ENCODE measurements around the gene AGER.
"Not testable (repeated sequence)": the region's sequence is repeated elsewhere in the genome, so short reads cannot be mapped to it uniquely, and the experiment has no call there.

The AGER gene

GRCh38 chr6:32185681-32186131, 1.7 kb upstream of the AGER start:
- not testable (repeated sequence) for DNase-seq

DNA sequence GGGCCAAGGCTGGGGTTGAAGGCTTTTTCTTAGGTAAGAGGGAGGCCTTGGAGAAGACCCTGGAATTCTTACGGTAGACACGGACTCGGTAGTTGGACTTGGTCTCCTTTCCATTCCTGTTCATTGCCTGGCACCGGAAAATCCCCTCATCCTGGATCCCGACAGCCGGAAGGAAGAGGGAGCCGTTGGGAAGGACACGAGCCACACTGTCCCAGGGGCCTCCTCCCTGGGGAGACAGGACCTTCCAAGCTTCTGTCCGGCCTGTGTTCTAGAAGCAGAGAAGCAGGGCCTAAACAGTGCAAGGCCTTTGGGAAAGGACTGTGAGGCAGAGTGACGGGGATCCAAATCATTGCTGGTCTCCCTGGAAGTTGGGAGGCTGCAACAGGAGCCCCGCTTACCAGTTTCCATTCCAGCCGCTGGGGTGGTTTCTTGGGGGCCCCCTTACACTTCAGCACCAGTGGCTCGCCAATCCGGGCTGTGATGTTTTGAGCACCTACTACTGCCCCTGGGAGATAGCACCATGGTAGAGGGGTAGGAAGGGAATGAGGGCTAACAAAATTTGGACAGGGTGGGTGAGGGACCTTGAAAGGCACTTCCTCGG, 470 bp downstream of the AGER start:
- no peak for DNase-seq

GRCh38 chr6:32183030-32183429, 1.0 kb downstream of the AGER start:
- no peak for DNase-seq

GRCh38 chr6:32182555-32182981, 1.5 kb downstream of the AGER start:
- no peak for DNase-seq

DNA sequence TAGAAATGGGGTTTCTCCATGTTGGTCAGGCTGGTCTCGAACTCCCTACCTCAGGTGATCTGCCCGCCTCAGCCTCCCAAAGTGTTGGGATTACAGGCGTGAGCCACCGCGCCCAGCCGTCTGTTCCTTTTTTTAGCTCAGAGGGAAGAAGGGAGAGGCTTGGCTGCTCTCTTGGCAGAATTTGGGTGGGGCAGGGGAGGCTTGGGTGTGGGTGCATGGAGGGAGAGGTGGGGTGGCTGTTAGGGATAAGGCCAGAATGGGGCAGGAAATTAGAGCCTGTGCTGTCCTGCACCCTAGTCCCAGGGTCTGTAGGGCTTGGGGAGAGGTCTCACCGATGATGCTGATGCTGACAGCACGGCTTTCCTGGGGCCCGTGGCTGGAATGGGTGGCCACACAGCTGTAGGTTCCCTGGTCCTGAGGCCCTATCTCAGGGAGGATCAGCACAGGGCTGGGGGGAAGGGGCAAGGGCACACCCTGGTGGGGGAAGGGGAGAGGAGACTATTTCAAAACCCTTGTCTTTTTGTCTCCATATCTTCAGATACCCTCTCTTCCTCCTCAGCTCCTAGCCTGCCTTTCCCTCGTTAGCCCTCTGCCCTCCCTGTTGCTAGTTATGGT, 2.0 kb downstream of the AGER start:
- DNase-seq: no peak

DNA sequence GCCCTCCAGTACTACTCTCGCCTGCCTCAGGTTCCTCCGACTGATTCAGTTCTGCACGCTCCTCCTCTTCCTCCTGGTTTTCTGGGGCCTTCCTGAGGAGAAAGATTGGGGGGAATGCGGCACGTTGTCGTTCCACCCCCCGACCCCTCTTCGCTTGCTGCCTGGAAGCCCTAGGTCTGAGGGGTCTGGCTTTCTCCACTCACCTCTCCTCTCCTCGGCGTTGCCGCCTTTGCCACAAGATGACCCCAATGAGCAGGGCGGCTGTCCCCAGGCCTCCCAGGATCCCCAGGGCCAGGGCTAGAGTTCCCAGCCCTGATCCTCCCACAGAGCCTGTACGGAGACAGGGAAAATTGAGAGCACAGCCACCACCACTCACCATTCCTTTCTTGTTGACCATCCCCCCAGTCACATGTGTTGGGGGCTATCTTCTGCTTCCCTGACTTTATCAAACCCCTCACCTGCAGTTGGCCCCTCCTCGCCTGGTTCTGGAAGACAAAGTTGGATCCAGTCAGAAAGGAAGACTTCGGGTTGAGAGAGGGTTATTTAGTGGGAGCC, 2.8 kb downstream of the AGER start:
- DNase-seq: no peak

GRCh38 chr6:32179766-32180405, 4.2 kb downstream of the AGER start:
- no peak for DNase-seq

DNA sequence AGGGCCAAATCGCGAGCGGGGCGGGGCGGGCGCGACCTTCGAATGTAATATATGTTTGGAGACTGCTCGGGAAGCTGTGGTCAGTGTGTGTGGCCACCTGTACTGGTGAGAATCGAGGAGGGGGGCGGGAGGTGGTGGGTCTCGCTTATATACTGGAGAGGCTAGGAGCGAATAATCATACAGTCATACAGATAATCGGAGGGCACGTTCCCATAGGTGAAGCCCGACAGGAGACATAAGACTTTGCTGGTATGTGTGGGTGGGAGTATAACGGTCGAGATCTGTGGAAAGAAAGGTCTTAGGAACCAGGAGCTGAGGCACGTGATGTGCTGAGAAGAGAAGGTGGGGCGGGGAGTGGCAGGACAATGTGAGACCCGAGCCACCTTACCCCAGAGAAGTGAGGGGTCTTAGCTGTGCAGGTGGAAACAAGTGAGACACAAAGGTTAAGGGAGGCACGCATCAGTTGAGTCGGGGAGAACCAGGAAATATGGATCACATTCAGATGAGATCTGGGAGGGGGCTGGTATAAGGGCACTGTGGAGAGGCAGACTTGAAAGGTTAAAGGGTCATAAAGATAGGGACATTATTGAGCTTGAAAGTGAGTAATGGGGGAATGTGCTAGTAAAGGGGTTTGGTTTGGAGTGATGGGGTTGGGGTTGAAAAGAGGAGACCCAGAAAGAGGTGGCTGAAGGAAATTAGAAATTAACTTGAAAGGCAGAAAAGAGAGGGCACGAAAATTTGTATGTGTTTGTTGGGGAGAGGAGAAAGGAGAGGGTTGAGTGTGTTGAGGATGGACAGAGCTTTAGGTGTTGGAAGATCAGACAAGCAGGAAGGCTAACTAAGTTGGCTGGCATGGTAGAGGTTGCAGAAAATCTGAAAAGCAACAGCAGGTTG, 5.3 kb downstream of the AGER start:
- no peak for DNase-seq

DNA sequence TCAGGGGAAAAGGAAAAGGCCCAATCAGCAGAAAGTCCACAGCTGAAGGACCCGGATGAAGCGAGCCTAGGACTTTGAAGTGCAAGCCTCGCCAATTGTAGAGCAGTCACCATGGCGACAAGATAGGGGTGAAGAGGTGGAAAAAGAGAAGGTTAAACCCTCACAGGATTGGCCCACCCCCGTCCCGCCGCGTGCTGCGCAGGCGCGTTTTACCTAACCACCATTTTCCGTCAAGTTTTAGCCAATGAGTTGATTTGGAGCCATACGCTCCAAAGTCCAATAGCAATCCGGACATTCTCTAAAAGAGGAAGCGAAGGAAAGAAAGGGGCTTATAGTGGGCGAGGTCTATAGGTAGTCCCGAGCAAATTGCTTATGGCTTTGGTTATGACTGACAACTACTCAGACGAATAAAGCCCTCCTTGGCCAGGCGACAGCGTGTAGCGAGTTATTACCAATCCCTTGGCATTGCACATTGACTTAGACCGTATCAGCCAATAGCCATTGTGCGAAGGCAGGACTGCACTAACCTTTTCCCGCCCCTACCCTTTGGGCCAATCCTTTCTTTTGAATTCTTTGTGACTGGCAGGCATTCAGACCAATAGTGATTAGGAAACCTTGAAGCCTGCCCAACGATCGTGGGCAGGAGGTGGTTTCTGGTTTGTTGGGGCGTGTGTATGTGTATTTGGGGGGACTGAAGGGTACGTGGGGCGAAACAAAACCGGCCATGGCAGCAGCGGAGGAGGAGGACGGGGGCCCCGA, 6.1 kb downstream of the AGER start, which contains the start of gene RNF5:
TSS of gene RNF5 (plus strand) at position 618 of the 759 bp plus-strand sequence. CDS start at position 725, 107 bp downstream.
- peak; percentile 79 for DNase-seq

DNA sequence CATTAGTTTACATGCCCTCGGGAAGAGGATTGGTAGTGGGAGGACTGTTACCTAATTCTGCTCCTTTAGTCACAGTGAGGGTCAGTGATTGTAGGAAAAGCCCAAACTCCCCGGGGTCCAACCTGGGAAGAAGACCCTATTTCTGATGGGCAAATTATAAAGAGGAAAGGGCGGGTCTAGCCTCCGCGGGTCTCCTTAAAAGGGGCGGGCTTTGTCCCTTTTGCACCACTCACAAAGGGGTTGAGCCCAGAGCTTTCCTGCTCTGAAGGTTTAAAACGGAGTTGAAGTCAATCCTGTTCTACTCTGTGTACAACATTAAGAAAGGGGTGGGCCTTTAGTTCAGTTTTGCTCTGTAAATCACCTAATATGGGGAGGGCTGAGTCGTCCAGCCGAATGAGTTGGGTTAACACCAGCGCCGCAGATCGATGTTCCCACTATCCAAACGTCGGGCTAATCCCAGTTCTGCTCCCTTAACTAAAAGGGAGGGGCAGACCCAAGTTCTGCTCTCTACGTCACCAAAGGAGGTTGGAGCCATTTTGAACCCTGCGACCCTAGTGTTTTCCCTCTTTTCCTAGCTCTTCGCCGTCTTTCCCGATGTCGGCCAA, 6.8 kb downstream of the AGER start:
- DNase-seq: no peak

DNA sequence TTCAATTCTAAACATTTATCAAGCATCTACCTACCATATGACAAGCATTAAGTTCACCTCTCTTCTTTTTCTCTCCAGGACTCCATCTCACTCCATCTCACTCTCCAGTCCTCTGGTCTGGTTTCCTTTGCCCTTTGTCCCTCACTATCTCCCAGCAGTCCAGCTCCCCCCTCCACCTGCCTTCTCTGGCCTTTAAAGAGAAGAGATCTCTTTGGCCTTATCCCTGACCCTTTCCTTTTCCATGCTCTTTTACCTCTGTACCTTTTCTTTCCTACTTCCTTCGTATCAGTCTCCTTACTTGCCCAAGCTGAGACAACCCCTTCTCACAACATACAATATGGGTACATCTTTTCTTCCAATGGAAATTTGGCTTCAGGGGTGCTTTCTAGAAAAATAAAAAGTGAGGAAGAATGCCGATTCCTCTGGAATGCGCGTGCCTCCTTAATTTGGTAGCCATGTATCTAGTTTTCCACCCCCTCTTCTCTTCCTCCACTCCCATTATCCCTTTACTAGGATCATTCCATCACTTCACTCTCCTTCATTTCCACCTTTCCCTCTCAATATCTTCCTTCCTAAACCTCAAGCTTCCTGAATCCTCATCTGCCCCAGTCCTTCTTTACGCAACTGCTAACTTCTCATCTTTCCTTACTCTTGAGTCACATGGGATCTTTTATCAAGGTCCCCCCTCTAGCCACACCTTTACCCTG, 7.4 kb downstream of the AGER start:
- DNase-seq: no peak

DNA sequence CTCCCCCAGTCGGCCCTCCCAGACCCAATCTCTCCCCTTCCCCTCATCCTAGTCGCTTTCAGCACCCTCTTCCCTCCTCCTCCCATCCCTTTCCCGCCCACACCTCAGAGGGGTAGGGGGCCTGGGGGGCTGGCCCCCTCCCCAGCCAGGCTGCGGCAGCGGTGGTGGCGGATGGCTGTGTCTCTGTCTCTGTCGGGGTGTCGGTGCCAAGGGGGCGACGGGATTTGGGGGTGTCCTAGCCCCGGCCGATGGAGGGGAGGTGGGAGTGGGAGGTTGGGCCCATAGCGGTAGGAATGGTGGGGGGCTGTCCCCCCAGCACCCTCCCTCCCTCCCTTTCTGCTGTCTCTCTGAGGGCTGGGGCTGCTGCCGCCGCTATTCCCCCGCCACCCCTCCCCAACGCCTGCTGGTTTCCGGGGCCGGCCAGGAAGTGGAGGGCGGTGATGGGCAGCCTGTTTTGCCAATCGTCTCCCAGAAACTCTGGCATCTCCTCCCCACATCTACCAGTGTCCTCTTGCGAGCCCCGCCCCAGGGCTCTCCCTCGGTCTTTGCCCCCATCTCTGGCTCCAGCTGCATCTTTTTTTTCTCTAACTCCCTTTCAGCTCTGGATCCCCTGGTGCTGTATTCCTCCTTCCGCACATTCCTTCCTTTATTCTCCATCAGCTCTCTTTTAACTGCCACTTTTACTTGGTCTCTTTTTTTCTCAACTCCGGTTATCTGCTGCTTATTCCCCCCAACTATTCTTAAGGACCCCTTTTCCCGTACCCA, 8.2 kb downstream of the AGER start, which contains the start of gene AGPAT1:
TSS of gene AGPAT1 (minus strand) at position 374 of the 765 bp plus-strand sequence. CDS start 4,588 bp downstream, outside the sequence.
- DNase-seq: peak; percentile 66

GRCh38 chr6:32175322-32175710, 8.7 kb downstream of the AGER start:
- no peak for DNase-seq

GRCh38 chr6:32174416-32174815, 9.6 kb downstream of the AGER start:
- DNase-seq: no peak

GRCh38 chr6:32173051-32173727, 10.9 kb downstream of the AGER start:
- no peak for DNase-seq

DNA sequence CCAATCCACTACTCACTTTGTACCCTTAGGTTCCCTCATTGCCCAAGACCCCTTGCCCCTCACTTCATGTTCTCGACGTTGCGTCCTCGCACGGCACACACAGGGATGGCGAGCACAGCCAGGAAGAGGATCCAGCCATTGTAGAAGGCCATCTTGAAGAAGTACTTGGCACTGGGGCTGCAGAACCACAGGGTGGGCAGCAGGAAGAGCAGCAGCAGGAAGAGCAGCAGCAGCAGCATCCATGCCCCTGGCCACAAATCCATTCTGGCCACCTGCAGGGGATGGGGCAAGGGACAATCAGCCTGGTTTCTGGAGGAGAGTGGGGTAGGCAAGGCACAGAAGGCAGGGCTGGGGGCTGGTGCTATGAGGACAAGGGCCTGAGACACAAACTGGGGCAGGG, 12.8 kb downstream of the AGER start:
- DNase-seq: no peak

DNA sequence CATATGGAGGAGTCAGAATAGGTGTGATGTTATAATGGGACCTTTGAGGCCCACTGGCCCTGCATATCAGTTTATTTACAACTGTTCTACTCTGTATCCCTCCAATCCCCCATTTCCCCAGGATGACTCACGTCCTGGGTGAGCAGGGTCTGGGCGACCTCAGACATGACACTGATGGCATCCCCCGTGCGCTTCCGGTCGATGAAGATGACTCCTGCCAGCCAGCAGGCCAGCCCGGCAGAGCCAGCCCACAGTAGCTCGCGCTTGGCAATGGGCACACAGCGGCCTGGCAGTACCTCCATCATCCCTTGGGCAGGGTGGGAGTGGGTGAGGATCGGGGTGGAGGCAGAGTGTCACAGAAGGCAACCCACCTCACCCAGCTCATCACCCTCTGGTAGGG, 13.8 kb downstream of the AGER start:
- DNase-seq: no peak

DNA sequence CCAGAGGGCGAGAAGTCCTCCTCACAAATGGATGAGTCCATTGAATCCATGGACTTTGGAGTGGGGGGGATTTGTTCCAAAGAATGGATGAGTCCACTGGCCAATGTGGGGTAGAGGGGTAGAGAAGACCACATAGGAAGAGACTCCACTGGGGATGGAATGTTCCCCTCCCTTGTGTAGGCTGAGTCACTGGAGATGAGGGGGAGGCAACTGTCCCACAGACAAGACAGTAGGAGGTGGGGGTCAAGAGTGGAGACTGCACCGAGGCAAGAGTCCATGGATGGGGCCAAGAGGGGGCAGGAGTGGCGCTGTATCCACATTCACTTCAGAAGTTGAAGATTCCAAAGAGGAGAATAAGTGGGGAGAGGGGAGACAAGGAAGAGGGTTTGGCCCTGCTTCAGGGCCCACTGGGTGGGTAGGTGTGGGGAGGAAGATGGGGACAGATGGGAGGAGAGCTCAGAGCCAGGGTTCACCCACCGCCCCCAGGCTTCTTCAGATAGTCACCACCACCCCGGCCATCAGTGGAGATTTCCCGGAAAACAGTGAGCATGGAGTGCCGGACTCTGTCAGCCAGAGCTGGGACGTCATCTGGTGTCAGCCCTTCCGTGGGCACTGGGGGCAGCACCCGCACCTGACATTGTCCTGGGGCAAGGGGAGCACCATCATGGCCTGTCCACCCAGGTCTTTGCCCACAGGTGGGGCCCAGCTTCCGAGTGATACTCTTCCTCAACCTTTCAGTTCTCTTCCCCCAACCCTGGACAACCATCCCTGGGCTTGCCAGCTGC, 15.1 kb downstream of the AGER start:
- DNase-seq: no peak

DNA sequence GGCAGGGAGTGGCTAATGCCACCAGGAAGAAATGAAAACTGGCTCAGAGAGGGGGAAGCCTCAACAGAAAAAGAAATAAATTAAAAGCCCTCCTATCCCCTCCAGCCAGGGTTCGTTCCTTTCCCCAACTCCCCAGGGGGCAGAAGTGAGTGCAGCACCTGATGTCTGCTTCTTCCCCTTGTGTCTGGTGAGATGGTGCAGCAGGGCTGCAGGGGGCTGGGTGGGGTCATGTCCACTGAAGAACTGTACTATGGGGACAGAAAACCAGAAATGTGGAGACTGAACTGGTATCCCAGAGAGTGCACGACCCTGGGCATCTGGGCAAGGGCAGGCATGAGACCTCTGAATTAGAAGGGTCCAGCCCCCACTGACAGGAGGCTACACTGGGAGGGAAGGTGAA, 15.7 kb downstream of the AGER start:
- DNase-seq: no peak

All from GOT3 (cell line).